NB4 (cell line): ENCODE data around the gene ZBTB4.

Experiments used
- MYC ChIP-seq: IDR thresholded peaks from 2 replicates; pipeline ENCODE4 v1.6.1; 2011; ENCODE audit warnings: low read depth, low read length
- POLR2A ChIP-seq: IDR thresholded peaks from 2 replicates; pipeline ENCODE4 v1.6.1; 2011; ENCODE audit warnings: mild to moderate bottlenecking; ENCODE audit not compliant: insufficient read length; ENCODE audit errors: extremely low read depth
- TF ChIP-seq, protein P1 (sequence below): IDR thresholded peaks from one replicate; pipeline ENCODE4 v1.5.1; 2012; ENCODE audit warnings: low read depth, low read length

DNA sequence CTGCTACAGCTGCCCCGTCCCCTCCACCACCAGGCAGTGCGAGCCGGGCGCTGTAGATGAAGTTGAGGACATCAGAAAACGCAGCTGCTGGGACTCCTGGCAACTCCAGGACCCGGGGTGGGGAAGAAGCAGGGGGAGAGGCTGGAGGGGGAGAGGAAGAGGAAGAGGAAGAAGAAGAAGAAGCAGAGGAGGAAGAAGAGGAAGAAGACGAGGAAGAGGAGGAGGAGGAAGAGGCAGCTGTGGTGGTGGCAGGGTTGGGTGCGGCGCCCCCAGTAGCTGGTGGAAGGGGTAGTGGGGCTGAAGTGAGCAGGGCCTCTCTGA lies 13.2 kb downstream of the ZBTB4 start:
- TF ChIP-seq MYC, result no peak
- TF ChIP-seq, protein P1, sequence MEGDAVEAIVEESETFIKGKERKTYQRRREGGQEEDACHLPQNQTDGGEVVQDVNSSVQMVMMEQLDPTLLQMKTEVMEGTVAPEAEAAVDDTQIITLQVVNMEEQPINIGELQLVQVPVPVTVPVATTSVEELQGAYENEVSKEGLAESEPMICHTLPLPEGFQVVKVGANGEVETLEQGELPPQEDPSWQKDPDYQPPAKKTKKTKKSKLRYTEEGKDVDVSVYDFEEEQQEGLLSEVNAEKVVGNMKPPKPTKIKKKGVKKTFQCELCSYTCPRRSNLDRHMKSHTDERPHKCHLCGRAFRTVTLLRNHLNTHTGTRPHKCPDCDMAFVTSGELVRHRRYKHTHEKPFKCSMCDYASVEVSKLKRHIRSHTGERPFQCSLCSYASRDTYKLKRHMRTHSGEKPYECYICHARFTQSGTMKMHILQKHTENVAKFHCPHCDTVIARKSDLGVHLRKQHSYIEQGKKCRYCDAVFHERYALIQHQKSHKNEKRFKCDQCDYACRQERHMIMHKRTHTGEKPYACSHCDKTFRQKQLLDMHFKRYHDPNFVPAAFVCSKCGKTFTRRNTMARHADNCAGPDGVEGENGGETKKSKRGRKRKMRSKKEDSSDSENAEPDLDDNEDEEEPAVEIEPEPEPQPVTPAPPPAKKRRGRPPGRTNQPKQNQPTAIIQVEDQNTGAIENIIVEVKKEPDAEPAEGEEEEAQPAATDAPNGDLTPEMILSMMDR, result no peak
- TF ChIP-seq POLR2A, result no peak
